Liver (tissue), 9 donors: Measurements from ENCODE around the gene KDM3B. TPM values are rescaled to one million over a fixed set of nuclear protein-coding genes. Genes with fewer than 3 reads are reported as not detected.

Source experiments
- DNase-seq: peaks from one replicate; pipeline ENCODE4 v3.0.0-alpha.2; 2017; ENCODE audit warnings: low spot score
- H3K27ac ChIP-seq, 2 donors: one replicate each; pipeline ENCODE4 v1.7.0; 2013; ENCODE audit warnings: inconsistent platforms in 2 of 2, low read length in 2 of 2, control low read depth in 1 of 2, low read depth in 1 of 2, mild to moderate bottlenecking in 1 of 2
- H3K27me3 ChIP-seq, 4 donors: one replicate each; pipeline versions ENCODE4 v1.6.1 to v1.7.0; 2013; ENCODE audit warnings: low read length in 3 of 4, inconsistent platforms in 1 of 4, mild to moderate bottlenecking in 1 of 4, moderate library complexity in 1 of 4; ENCODE audit not compliant: control insufficient read depth in 4 of 4, insufficient read depth in 4 of 4
- H3K36me3 ChIP-seq, 4 donors: one replicate each; pipeline versions ENCODE4 v1.6.1 to v1.7.0; 2013; ENCODE audit warnings: low read length in 3 of 4, mild to moderate bottlenecking in 3 of 4, low read depth in 1 of 4, moderate library complexity in 1 of 4; ENCODE audit not compliant: control insufficient read depth in 4 of 4, insufficient read depth in 3 of 4
- H3K4me1 ChIP-seq, 4 donors: one replicate each; pipeline versions ENCODE4 v1.6.1 to v1.7.0; 2013; ENCODE audit warnings: low read length in 3 of 4, mild to moderate bottlenecking in 3 of 4, moderate library complexity in 1 of 4; ENCODE audit not compliant: control insufficient read depth in 4 of 4, insufficient read depth in 4 of 4
- H3K4me3 ChIP-seq, 3 donors: one replicate each; pipeline versions ENCODE4 v1.6.1 to v1.7.0; 2013; ENCODE audit warnings: low read length in 3 of 3, control low read depth in 1 of 3, low read depth in 1 of 3, mild to moderate bottlenecking in 1 of 3
- H3K9ac ChIP-seq, 2 donors: one replicate each; pipeline ENCODE4 v1.7.0; 2013; ENCODE audit warnings: low read length in 2 of 2, mild to moderate bottlenecking in 2 of 2, moderate library complexity in 2 of 2, control low read depth in 1 of 2, low read depth in 1 of 2
- H3K9me3 ChIP-seq, 4 donors: one replicate each; pipeline versions ENCODE4 v1.6.1 to v1.7.0; 2013; ENCODE audit warnings: low read length in 3 of 4; ENCODE audit not compliant: control insufficient read depth in 4 of 4
- EGR1 ChIP-seq, 2 donors: IDR thresholded peaks; 2 replicates each; pipeline ENCODE4 v1.6.1; 2016 to 2018; ENCODE audit warnings: antibody characterized with exemption in 2 of 2, low read depth in 2 of 2
- FOXA1 ChIP-seq: IDR thresholded peaks from 2 replicates; pipeline ENCODE4 v1.6.1; 2016; ENCODE audit warnings: antibody characterized with exemption
- FOXA2 ChIP-seq: IDR thresholded peaks from 2 replicates; pipeline ENCODE4 v1.6.1; 2016; ENCODE audit warnings: antibody characterized with exemption
- GABPA ChIP-seq, 2 donors: IDR thresholded peaks in 1 of 2; conservative IDR thresholded peaks in 1 of 2; 2 replicates each; pipeline ENCODE4 v1.6.1; 2016; ENCODE audit warnings: antibody characterized with exemption in 2 of 2, mild to moderate bottlenecking in 1 of 2, moderate library complexity in 1 of 2
- HNF4G ChIP-seq: IDR thresholded peaks from 2 replicates; pipeline ENCODE4 v1.6.1; 2016; ENCODE audit warnings: antibody characterized with exemption
- RAD21 ChIP-seq, 2 donors: IDR thresholded peaks; 2 replicates each; pipeline ENCODE4 v1.6.1; 2016; ENCODE audit warnings: antibody characterized with exemption in 2 of 2, mild to moderate bottlenecking in 2 of 2
- RXRA ChIP-seq, 2 donors: IDR thresholded peaks; 2 replicates each; pipeline ENCODE4 v1.6.1; 2017 to 2018; ENCODE audit warnings: antibody characterized with exemption in 2 of 2, mild to moderate bottlenecking in 1 of 2
- SP1 ChIP-seq: IDR thresholded peaks from 2 replicates; pipeline ENCODE4 v1.6.1; 2018; ENCODE audit warnings: antibody characterized with exemption, mild to moderate bottlenecking
- TAF1 ChIP-seq: conservative IDR thresholded peaks from 2 replicates; pipeline ENCODE4 v1.6.1; 2016; ENCODE audit warnings: antibody characterized with exemption, mild to moderate bottlenecking
- YY1 ChIP-seq: IDR thresholded peaks from 2 replicates; pipeline ENCODE4 v1.6.1; 2016; ENCODE audit warnings: antibody characterized with exemption, mild to moderate bottlenecking
- WGBS: extraction: QIAGEN DNeasy Blood & Tissue Kit; methylation state at CpG from one replicate; pipeline ENCODE4 v1.1.7; 2013; 5-methylcytosine and 5-hydroxymethylcytosine counted together
- polyA plus RNA-seq, 2 donors: library from polyadenylated mRNA; stranded (reverse) in 1 of 2; unstranded in 1 of 2; fragments of 200-250 nt in 1 of 2; fragments of >200 nt in 1 of 2; fragmentation: Nextera tagmentation in 1 of 2; extraction: Ambion mirVana in 1 of 2; gene quantifications; one replicate each; pipeline versions ENCODE4 v1.2.1 to v1.2.3, GENCODE V29; 2013 to 2015
- total RNA-seq, 2 donors: library from RNA; depleted of rRNA; stranded (reverse); fragments of >200 nt; gene quantifications; one replicate each; pipeline ENCODE4 v1.2.3, GENCODE V29; 2014
- TF ChIP-seq, protein P1 (sequence below): IDR thresholded peaks from 2 replicates; pipeline ENCODE4 v1.6.1; 2016; ENCODE audit warnings: antibody characterized with exemption
- TF ChIP-seq, protein P2 (sequence below): IDR thresholded peaks from 2 replicates; pipeline ENCODE4 v1.6.1; 2016; ENCODE audit warnings: antibody characterized with exemption
- TF ChIP-seq, protein P3 (sequence below): fragments of 150-350 bp; IDR thresholded peaks from 2 replicates; pipeline ENCODE4 v1.5.1; 2017; ENCODE audit warnings: improper control_type of control experiment, low read depth, low read length; ENCODE audit not compliant: missing input control
- TF ChIP-seq, protein P4 (sequence below): IDR thresholded peaks from 2 replicates; pipeline ENCODE4 v1.6.1; 2016; ENCODE audit warnings: antibody characterized with exemption
- TF ChIP-seq, protein P5 (sequence below): IDR thresholded peaks from 2 replicates; pipeline ENCODE4 v1.6.1; 2016; ENCODE audit warnings: antibody characterized with exemption, mild to moderate bottlenecking
- donor health status: healthy.
- donor health status: healthy.
- donor health status: healthy.
- donor health status: healthy.
- donor health status: healthy.

Gene KDM3B
- total and polyA plus RNA-seq, 4 donors: 6.8 to 39.6 (median 18.8) TPM

DNA sequence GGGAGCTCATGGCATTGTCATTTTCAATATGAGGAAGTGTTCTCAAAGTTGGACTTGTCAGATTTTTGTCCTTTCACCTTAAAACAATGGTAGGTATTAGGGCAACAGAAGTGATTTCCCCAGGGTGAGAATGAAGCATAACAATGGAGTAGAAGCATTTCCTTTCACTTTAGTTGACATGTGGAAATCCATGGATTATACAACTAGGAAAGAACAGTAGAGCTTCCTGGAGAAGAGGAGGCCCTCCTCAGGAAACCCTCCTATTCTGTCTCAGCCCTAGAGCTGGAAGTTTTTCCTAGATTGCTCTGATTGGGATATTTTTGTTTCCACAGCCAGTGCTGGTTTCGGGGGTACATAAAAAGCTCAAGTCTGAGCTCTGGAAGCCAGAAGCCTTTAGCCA, 72.6 kb downstream of the KDM3B start:
- H3K4me3 ChIP-seq: no peak overlapping the region
- no peak overlapping the region for H3K9ac ChIP-seq
- TF ChIP-seq HNF4G (no peak), FOXA2 (no peak), RAD21 (IDR thresholded peaks at IDR 0.05) (no peak), SP1 (no peak), RXRA (IDR thresholded peaks at IDR 0.05) (no peak), FOXA1 (no peak), GABPA (IDR thresholded peaks at IDR 0.05 in 1 of 2, conservative IDR thresholded peaks at IDR 0.05 in 1 of 2) (no peak)
- TF ChIP-seq, protein P1, sequence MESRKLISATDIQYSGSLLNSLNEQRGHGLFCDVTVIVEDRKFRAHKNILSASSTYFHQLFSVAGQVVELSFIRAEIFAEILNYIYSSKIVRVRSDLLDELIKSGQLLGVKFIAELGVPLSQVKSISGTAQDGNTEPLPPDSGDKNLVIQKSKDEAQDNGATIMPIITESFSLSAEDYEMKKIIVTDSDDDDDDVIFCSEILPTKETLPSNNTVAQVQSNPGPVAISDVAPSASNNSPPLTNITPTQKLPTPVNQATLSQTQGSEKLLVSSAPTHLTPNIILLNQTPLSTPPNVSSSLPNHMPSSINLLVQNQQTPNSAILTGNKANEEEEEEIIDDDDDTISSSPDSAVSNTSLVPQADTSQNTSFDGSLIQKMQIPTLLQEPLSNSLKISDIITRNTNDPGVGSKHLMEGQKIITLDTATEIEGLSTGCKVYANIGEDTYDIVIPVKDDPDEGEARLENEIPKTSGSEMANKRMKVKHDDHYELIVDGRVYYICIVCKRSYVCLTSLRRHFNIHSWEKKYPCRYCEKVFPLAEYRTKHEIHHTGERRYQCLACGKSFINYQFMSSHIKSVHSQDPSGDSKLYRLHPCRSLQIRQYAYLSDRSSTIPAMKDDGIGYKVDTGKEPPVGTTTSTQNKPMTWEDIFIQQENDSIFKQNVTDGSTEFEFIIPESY: no peak
- TF ChIP-seq, protein P2, sequence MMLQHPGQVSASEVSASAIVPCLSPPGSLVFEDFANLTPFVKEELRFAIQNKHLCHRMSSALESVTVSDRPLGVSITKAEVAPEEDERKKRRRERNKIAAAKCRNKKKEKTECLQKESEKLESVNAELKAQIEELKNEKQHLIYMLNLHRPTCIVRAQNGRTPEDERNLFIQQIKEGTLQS: no peak
- TF ChIP-seq, protein P3, sequence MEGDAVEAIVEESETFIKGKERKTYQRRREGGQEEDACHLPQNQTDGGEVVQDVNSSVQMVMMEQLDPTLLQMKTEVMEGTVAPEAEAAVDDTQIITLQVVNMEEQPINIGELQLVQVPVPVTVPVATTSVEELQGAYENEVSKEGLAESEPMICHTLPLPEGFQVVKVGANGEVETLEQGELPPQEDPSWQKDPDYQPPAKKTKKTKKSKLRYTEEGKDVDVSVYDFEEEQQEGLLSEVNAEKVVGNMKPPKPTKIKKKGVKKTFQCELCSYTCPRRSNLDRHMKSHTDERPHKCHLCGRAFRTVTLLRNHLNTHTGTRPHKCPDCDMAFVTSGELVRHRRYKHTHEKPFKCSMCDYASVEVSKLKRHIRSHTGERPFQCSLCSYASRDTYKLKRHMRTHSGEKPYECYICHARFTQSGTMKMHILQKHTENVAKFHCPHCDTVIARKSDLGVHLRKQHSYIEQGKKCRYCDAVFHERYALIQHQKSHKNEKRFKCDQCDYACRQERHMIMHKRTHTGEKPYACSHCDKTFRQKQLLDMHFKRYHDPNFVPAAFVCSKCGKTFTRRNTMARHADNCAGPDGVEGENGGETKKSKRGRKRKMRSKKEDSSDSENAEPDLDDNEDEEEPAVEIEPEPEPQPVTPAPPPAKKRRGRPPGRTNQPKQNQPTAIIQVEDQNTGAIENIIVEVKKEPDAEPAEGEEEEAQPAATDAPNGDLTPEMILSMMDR: no peak
- TF ChIP-seq, protein P4, sequence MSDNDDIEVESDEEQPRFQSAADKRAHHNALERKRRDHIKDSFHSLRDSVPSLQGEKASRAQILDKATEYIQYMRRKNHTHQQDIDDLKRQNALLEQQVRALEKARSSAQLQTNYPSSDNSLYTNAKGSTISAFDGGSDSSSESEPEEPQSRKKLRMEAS: no peak
- DNase-seq: no peak
- H3K4me1 ChIP-seq: no peaks in the 10 kb centered on the region
- peaks cover 28 to 82% (median 72%) of the 10 kb centered on the region in 4 donors for H3K36me3 ChIP-seq
- no peak overlapping the region for H3K27ac ChIP-seq
- H3K27me3 ChIP-seq: no peaks in the 10 kb centered on the region
- 93% methylated on average over 1 of the region's 1 CpG for WGBS
- H3K9me3 ChIP-seq: no peaks in the 10 kb centered on the region

DNA sequence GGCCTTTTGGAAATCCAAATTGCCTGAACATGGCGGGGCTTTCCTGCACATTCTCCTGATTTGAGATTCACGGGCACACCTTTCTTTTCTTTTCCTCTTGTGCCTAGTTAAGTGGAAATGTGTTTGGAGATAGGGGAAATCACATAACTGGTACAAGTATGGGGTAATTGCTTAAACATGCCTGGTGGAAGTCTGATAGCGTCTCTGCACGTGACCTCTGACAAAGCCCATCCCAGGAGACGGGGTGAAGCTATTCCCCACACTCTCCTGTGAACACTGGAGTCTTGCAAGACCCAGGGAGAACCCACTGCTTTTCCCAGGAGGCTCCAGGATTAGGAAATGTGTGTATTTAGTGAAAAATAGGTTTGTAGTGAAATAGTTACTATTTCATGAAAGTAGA, 83.5 kb downstream of the KDM3B start:
- H3K4me1 ChIP-seq: peaks cover 3 to 6% (median 4%) of the 10 kb centered on the region in 4 donors
- 94% methylated on average over 5 of the region's 5 CpGs for WGBS
- H3K27me3 ChIP-seq: no peaks in the 10 kb centered on the region
- no peaks in the 10 kb centered on the region for H3K9me3 ChIP-seq
- peaks cover 7 to 47% (median 40%) of the 10 kb centered on the region in 4 donors for H3K36me3 ChIP-seq
- TF ChIP-seq FOXA2: no peak
- no peak for TF ChIP-seq TAF1
- TF ChIP-seq FOXA1: no peak
- TF ChIP-seq EGR1 (IDR thresholded peaks at IDR 0.05; ENCODE audit: low read depth in 2 of 2): no peak
- TF ChIP-seq SP1: no peak
- no peak for TF ChIP-seq RAD21 (IDR thresholded peaks at IDR 0.05)
- TF ChIP-seq, protein P5, sequence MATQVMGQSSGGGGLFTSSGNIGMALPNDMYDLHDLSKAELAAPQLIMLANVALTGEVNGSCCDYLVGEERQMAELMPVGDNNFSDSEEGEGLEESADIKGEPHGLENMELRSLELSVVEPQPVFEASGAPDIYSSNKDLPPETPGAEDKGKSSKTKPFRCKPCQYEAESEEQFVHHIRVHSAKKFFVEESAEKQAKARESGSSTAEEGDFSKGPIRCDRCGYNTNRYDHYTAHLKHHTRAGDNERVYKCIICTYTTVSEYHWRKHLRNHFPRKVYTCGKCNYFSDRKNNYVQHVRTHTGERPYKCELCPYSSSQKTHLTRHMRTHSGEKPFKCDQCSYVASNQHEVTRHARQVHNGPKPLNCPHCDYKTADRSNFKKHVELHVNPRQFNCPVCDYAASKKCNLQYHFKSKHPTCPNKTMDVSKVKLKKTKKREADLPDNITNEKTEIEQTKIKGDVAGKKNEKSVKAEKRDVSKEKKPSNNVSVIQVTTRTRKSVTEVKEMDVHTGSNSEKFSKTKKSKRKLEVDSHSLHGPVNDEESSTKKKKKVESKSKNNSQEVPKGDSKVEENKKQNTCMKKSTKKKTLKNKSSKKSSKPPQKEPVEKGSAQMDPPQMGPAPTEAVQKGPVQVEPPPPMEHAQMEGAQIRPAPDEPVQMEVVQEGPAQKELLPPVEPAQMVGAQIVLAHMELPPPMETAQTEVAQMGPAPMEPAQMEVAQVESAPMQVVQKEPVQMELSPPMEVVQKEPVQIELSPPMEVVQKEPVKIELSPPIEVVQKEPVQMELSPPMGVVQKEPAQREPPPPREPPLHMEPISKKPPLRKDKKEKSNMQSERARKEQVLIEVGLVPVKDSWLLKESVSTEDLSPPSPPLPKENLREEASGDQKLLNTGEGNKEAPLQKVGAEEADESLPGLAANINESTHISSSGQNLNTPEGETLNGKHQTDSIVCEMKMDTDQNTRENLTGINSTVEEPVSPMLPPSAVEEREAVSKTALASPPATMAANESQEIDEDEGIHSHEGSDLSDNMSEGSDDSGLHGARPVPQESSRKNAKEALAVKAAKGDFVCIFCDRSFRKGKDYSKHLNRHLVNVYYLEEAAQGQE: no peak
- no peak for TF ChIP-seq YY1
- DNase-seq: no peak
- H3K4me3 ChIP-seq: no peak overlapping the region
- no peak overlapping the region for H3K9ac ChIP-seq
- H3K27ac ChIP-seq: no peak overlapping the region
